SHP77 treated with DMSO at 0.1 percent for 48 hours (cell line): ENCODE results near the gene C16orf95.

Experiments
- DNase-seq: peaks from one replicate; lab custom pipeline; 2025; lab: John Stamatoyannopoulos, UW

Gene C16orf95

DNA sequence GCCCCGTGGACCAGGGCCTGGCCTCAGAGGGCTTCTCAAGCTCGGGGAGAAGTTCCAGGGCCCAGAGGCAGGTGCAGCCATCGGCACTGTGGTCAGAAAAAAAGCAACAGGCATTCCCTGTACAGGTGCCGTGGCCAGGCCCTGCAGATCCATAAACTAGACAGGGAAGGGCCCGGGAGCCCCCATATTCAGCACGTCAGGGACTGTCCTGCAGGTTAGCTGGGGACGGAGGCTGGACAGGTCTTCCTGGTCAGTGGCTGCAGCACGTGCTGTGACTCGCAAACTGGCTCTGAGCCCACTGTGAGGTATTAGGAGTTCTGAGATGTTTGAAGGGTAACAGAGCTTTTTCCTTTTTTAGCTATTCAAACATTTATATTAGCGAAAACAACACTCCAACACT lies 15.0 kb upstream of the C16orf95 start:
- no peak for DNase-seq

DNA sequence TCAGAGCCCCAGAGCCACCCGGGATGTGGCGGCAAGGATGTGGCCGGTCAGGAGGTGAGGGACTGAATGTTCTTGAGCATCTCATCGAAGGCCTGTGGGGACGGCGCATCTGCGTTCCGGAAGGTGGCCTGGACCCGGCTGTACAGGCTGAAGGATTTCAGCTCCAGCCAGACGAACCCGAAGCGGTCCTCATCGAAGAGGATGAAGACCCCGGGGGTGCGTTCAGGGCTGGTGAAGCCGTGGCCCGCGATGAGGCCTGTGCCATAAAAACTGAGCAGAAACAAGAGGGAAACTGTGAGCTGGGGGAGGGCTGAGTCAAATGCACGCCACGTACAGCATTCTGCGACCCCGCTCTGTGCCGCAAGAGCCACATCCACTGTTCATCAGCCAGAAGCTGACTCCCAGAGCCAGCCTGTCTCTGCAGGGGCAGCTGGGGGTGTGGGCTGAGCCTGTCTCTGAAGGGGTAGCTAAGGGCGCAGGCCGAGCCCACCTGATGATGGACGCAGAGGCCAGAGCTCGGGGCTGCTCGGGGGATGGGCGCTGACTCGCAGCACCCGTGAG lies 14.1 kb upstream of the C16orf95 start:
- no peak for DNase-seq

DNA sequence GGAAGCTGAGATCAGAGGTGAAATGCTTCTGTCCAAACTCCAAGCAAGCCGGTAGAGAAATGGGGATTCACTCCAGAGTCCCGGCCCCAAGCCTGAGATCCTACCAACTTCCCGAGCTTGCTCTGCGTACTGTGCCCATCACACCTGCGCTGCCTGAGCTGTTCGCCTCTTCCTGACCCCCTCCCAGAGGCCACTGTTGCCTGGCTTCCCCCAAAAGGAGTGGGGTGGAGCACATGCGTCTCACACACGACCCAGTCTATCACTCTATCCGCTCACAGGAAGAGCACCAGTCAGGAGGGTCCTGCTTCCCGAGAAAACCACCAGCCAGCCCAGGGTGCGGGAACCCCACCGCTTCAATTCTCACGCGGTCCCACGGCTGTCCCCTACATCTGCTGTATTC lies 13.5 kb upstream of the C16orf95 start:
- no peak for DNase-seq

DNA sequence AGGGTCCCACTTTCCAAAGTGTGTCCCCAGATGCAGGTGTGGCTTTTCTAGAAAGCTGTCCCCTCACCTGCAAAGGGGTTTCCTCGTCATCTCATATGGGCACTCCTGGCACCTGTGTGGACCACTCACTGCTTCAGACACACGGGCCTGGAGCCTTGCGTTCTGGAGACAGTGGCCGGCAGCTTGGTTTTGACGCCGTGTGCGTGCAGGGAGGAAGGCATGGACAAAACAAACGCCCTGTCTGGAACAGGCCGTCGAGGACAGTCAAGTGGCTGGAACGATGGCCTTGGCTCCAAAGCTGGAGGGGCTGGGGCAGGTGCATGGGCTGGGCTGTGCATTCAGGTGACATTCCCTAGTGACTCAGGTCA lies 13.0 kb upstream of the C16orf95 start:
- DNase-seq = no peak

DNA sequence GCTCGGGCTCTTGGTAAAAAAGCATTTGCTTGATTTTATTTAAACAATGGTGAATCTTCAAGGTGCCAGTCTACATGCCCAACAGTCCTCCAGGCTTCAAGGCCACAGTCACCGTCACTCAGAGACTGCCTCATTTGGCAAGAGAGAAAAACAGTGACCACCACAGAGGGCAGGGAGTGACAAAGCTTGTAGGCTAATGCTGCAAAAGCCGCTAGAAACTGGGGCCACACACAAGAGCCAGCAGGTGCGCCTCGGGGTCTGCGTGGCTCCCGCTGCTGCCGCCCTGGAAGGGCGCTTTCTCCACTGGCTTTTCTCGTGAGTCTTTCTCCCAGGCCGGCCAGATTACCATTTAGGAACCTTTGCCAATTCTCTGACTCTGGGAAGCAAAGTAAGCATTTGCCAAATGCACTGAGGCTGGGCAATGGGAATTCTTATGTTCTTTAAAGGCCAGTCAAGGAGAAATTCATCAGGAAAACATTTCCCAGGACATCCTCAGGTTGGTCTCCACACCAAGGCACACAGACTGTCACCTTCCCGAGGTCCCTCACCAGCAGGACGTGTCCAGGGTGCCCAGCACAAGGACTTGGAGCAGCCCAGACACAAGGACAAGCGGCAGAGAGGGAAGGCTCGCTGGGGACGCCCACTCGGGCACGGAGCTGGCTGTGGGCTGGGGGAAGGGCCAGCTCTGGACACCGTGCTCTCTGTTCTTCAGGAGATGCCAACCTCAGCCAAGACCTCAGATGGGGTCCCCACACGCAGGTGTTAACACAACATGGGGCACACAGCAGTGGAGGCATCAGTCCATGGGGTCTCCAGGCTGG lies 12.5 kb upstream of the C16orf95 start:
- DNase-seq = no peak

DNA sequence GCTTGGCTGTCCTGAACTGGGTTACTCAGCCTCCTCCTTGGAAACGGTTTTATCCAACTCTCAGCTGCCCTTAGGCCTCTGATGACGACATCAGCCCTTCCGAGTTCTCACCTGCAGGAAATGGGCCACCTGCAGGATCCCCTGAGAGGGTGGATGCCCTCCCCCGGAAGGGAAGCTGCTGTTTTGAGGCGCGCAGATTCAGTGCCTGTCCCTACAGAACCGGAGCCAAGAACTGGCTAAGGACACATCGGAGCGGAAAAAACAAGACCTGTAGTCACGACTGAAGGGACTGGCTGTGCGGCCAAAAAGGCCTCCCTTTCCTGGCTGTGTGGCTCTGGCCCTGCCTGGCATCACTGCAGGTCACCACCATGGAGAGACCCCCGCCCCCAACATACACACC lies 11.7 kb upstream of the C16orf95 start:
- no peak for DNase-seq

DNA sequence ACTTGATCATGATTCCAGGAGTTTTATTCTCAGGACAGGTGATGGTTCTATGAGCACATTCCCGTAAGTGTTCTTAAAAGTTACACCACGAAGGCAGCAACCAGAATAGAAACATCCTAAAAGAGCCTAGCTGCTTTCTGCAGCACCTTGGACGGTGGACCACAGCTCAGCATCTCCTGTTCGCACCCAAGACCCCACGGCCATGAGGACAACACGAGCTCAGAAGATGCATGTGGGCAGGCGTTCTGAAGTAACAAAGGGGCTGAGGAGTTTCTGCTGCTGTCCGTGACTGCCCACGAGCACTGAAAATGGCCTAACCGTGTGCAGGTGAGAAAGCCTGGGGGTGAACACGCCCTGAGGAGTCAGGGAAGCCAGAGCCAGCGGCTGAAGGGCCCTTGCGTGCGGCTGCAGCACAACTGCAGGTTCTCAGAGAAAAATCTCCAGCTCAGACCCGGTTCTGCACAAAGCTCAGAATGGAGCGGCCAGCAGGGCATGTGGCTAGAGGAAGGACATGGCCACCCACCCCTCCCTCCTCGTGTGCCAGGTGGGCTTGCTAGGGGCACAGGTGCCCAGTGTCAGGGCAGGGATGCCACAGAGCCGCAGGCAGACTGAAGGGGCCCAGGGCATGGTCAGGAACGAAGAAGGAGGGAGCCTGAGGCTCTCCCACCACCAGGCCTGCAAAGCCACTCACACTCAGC lies 10.8 kb upstream of the C16orf95 start:
- no peak for DNase-seq

DNA sequence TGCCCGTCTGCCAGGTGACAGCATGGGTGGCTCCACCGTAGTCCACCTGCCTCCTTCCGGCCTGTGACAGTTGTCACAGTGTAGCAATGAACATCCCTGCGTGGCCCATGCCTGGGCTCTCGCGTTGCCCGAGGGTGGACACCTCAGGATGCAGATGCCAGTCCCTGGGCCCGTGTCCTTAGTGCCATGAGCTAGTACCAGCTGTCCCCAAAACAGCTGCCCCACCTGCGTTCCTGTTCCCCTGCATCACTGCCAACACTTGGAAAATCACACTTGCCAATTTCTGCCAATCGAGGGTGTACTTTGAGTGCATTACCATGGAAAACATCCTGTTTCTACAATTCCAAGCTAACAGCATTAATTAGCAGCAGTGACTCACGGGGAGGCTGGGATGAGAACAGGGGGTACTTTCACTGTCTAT lies 9.0 kb upstream of the C16orf95 start:
- DNase-seq = no peak

DNA sequence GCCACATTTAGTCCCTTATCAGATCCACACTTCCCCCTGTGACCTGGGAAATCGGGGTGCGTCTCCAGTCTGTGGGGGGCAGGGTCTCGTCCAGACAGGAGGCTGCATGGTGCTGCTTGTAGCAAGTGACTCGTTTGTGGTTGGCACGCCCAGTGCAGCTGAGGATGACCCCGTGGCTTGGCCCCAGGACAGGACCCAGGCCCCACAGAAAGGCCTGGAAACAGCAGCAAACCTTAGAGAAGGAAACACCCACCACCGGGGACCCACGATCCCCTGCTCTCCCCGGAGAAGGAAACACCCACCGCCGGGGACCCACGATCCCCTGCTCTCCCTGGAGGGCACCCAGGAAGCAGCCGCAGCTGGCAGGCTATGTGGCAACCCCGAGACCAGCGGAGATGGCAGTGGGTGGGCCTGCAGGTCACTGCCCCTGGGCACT lies 8.2 kb upstream of the C16orf95 start:
- no peak for DNase-seq

DNA sequence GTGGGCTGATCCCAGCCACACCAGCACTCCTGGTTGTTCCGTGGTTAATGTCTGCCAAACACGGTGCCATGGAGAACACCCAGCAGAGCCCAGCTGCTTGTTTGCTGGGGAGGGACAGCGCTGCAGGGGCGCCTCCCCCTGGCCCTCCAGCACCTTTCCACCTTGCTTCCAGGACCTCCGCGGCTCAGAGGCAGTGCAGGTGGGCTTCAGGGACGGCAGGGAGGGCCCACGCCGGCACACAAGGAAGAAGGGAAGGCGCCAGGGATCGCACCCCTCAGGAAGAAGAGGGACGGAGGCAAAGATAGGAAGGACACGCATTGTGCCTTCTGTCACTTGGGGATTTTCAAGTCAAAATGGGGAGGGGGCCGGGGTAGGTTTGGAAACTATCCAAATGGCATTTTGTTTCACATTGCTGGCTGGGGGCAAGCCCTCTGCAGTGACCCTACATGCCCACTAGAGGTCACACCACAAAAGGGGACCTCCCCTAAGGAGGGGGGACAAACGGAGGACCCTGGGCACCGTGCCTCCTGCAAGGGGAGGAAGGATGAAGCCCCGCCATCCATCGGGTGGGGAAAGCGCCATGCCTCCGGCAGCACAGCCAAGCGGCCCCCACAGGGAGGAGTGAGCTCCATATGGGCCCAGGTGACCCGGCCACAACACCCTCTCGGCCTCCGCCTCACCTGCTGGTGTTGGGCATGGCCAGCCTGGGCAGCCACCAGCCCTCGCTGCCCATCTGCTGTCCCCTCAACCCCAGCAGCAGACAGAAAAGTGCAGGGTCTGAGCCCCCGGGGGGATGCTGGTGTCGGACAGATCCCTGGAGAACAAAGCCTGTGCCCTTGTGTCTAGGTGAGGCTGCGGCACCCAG lies 7.5 kb upstream of the C16orf95 start:
- DNase-seq = no peak

DNA sequence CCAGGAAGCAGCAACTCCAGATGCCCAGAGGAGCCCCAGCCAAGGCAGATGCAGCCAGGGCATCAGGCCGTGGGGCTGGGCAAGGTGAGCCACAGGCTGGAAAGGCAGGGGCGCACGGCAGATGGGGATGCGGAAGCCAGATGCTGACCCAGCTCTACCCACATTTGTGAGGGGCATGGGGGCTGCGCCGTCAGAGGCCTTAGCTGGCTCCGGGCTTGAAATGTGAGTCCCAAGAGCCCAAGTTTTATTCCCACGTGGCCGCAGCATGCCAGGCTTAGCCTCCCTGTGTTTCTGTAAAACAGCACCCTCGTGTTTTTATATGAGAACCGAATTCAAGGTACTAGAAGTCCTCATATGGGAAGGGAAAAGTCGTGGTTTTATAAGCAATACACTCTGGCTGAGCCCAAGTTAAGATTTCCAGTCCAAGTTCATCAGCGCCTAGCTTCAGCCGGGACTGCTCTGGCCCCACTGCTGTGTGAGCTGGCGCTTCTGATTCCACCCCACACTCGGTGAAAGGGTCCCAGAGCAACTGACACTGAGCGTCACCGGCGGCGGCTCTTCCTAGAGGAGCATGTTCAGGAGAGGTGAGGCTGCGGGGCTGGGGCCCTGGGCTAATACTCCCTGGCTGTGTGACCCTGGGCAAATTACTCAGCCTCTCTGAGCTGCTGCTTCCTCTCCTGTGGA lies 6.7 kb upstream of the C16orf95 start:
- no peak for DNase-seq

DNA sequence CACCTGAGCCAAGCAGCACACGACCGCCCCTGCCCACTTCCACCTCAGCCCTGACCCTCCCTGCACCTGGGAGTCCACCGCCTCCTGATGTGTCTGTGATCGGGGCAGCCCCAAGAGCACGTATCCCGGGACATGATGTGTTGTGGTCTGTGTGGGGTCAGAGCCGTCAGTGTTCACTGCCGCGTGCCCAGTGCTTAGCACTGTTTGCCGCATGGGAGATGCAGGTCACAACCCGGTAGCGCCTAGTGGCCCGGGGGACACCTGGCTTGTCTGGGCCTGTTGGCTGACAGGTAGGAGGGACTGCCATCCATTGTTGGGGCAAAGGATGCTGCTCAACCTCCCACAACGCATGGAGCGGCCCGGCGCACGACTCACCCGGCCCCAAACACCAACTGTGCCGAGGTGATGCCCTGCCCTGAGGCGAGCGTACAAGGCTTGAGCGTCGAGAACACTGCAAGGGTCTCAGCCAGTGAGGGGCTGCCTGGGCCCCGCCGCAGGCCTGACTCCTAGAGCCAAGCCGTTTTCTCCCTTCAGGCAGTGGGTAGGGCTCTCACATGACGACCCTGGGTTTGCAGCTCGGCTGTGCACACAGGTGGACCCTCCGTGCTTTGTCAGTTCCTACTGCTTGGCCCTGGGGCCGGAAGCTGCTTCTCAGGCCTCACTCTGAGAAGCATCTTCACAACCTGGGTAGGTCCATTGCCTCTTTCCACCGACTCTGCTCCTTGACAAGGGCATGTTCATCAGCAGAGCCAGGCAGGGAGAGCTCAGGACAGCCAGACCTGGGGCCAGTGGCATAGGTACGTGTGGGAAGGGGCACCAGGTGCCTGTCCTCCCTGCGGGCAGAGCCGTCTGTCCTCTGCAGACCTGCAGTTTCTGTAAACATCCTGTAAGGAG lies 5.9 kb upstream of the C16orf95 start:
- no peak for DNase-seq

DNA sequence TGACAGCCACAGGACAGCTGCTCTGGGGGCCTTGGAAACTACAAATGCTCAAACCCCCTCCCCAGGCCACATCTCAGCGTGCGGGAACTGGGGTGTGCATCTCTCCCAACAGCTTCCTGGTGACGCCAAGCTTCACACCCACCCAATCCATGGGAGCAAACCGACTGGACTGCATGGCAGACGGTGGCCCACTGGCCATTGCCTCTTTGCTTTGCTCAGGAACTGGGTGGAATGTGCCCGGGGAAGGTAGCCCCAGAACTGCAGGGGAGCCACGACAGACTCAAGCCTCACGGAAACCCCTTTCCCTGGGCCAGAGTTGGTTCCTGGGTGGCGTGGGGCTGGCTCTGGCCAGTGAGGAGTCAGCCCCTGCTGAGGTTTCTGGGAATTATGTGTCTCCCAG lies 5.2 kb upstream of the C16orf95 start:
- no peak for DNase-seq

DNA sequence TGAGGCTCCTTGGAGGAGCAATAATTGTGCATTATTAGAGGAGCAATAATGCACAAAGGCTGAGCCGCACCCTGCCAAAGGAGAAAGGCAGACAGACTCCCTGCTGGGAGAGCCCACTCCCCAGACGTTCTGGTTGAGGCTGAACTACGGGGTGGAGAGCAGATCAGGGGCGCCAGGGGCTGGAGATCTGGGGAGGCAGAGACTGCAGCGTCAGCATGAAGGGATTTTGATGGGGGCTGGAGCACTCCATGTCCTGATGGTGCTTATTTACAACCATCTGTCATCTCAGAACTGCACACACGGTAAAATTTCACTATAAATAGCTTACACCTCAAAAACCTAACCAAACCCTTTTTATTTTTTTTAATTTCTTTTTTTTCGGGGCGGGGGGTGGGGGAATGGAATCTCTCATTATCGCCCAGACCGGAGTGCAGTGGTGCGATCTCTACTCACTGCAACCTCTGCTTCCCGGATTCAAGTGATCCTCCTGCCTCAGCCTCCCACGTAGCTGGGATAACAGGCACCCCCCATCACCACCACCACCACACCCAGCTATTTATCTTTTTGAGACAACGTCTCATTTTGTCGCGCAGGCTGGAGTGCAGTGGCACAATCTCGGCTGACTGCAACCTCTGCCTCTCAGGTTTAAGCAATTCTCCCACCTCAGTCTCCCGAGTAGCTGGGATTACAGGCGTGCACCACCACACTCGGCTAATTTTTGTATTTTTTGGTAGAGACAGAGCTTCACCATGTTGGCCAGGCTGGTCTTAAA lies 4.3 kb upstream of the C16orf95 start:
- DNase-seq = no peak

DNA sequence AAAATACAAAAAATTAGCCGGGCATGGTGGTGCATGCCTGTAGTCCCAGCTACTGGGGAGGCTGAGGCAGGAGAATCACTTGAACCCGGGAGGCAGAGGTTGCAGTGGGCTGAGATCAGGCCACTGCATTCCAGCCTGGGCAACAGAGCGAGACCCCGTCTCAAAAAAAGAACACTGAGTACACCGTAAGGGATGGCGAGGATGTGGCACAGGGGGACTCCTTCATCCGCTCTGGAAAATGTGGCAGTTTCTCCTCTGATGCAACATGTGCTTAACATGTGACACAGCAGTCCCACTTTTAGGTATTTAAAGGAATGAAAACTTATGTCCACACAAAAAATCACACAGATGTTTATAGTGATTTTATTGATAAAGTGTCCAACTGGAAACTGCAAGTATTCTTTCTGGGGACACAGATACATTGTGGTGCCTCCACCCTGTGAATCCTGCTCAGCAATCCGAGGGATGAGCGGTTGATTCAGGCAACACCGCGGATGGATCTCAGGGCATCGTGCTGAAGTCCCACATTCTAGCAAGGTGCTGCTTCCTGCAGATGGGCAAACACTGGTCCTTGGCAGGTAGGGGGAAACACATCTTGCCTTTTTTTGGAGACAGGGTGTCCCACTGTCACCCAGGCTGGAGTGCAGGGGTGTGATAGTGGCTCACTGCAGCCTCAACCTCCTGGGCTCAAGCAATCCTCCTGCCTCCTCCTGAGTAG lies 3.5 kb upstream of the C16orf95 start:
- no peak for DNase-seq

DNA sequence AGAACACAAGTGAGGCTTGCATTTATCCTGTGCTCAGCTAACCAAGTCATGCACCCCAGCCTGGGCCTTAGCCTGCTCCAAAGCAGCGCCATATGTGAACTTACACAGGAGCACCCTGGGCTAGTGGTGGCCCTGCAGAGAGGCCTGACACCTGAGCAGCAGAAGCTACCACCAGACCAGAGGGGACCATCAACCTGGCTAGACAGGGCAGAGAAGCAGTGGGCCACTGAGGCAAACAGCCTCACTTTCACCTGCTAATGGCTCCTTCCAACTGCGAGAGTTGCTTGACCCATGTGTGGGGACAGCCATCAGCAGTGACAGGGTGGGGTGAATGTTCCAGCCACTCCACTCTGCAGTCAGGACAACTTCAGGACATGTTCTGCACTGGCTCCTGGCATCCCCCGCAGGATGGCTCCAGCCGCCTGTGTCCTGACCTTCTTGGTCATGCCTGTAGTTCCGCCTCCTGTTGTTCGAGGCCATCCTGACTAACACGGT lies 2.9 kb upstream of the C16orf95 start:
- no peak for DNase-seq

DNA sequence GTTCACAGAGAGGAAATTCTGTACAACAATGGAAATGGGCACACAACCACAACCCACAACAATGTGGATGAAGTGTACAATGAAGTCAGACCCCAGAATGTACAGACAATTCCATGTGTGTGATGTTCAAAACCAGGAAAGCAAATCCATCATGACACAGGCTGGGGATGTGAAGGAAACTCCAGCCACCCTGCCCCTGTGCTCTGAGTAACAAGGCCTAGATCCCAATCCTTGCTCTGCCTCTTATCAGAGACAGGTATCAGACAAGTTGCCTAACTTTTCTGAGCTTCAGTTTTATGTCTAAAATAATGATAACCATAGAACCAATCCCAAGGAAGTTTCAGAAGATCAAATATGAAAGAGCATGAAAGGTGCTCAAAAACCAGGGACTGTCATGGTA lies 1.8 kb upstream of the C16orf95 start:
- DNase-seq = no peak

DNA sequence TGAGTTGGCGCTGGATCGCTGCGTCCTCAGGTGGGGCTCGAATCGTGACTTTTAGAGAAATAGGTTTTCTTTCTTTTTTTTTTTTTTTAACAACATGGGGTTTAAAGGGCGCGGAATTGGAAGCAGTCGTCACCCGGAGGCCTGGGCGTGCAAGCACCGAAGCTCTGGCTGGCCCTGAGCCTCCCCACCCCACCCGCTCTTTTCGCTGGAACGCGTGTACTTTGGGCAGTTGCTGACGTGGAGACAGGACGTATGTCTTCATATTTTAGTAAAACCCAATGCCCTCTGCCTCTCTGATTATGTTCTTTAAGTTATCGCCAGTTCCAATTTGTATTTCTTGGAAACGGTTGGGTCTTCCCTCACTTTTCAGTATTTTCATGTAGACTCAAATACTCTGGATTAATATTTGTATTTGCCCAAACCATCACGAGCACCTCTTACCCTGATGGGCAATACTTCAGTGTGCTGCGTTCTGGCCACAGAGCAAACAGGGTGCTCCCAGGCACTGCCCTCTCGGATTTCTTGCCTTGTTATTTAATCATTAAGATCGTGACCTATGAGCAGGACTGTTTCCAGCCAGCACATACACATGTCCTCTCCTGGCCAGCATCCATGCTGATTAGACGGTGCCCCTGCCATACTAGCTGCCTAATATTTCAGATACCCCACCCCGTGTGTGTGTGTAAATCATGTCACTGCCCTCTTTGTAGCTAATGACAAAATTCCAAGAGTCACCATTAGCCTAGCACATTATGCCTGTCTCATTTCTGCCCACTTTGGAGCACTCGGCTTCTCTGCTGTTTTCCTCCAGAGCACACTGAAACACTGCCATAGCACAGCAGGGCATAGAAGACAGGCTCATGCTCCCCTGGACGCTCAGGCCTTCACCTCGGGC lies 805 bp upstream of the C16orf95 start:
- DNase-seq = peak; percentile 65
